ENCODE measurements around the gene CCNQ.

The CCNQ gene

GRCh38 chrX:153568451-153569011 lies 30.4 kb downstream of the CCNQ start:
- DNase-seq: no peak

- DNase-seq: no peak
Observed at GRCh38 chrX:153565996-153566580, 32.9 kb downstream of the CCNQ start.

- no peak for DNase-seq
Observed at GRCh38 chrX:153564047-153564606, 34.8 kb downstream of the CCNQ start.

GRCh38 chrX:153562546-153562945 lies 36.4 kb downstream of the CCNQ start:
- no peak for DNase-seq

- no peak for DNase-seq
Observed at GRCh38 chrX:153561337-153561736, 37.6 kb downstream of the CCNQ start.

- no peak for DNase-seq
Observed at GRCh38 chrX:153560466-153560865, 38.5 kb downstream of the CCNQ start.

- no peak for DNase-seq
Observed at GRCh38 chrX:153560000-153560399, 38.9 kb downstream of the CCNQ start.

GRCh38 chrX:153557618-153558355 lies 41.2 kb downstream of the CCNQ start:
- DNase-seq: no peak

- no peak for DNase-seq
Observed at GRCh38 chrX:153556767-153557166, 42.2 kb downstream of the CCNQ start.

GRCh38 chrX:153554519-153555167 lies 44.3 kb downstream of the CCNQ start:
- peak; percentile 57 for DNase-seq

GRCh38 chrX:153551135-153551534 lies 47.8 kb downstream of the CCNQ start:
- no peak for DNase-seq

GRCh38 chrX:153549807-153550206 lies 49.1 kb downstream of the CCNQ start:
- DNase-seq: no peak

- DNase-seq: no peak
Observed at GRCh38 chrX:153549231-153549630, 49.7 kb downstream of the CCNQ start.

- DNase-seq: no peak
Observed at GRCh38 chrX:153547195-153547594, 51.7 kb downstream of the CCNQ start.

GRCh38 chrX:153546386-153546785 lies 52.6 kb downstream of the CCNQ start:
- no peak for DNase-seq

- DNase-seq: no peak
Observed at GRCh38 chrX:153544727-153545126, 54.2 kb downstream of the CCNQ start.

GRCh38 chrX:153539979-153540358 lies 59.0 kb downstream of the CCNQ start:
- DNase-seq: no peak

- no peak for DNase-seq
Observed at GRCh38 chrX:153539171-153539978, 59.6 kb downstream of the CCNQ start.

GRCh38 chrX:153538424-153538823 lies 60.5 kb downstream of the CCNQ start:
- DNase-seq: no peak

Data from NCI-H1105 treated with DMSO at 0.1 percent for 48 hours (cell line).